Gastroesophageal sphincter (tissue), 3 donors: ENCODE data around the gene INTS7.

Experiments used
- EP300 ChIP-seq: sonication (generic); formaldehyde crosslinking; IDR thresholded peaks from one replicate; pipeline ENCODE4 v1.6.1; 2017; ENCODE audit warnings: antibody characterized with exemption, mild to moderate bottlenecking
- POLR2A ChIP-seq, 2 donors: fragments of 450-650 bp; IDR thresholded peaks; one replicate each; pipeline ENCODE4 v1.6.1; 2017; ENCODE audit warnings: antibody characterized with exemption in 2 of 2, mild to moderate bottlenecking in 2 of 2, moderate library complexity in 1 of 2
- TF ChIP-seq, protein P1 (sequence below), 4 experiments: fragments of 200-600 bp in 2 of 4; fragments of 450-650 bp in 2 of 4; sonication (generic) in 1 of 4; IDR thresholded peaks; one replicate each; pipeline ENCODE4 v1.5.1; 2017 to 2019; ENCODE audit warnings: antibody characterized with exemption in 4 of 4, mild to moderate bottlenecking in 2 of 4, moderate library complexity in 2 of 4

- TF ChIP-seq EP300: no peak
- TF ChIP-seq POLR2A (IDR thresholded peaks at IDR 0.05): no peak
- TF ChIP-seq, protein P1, sequence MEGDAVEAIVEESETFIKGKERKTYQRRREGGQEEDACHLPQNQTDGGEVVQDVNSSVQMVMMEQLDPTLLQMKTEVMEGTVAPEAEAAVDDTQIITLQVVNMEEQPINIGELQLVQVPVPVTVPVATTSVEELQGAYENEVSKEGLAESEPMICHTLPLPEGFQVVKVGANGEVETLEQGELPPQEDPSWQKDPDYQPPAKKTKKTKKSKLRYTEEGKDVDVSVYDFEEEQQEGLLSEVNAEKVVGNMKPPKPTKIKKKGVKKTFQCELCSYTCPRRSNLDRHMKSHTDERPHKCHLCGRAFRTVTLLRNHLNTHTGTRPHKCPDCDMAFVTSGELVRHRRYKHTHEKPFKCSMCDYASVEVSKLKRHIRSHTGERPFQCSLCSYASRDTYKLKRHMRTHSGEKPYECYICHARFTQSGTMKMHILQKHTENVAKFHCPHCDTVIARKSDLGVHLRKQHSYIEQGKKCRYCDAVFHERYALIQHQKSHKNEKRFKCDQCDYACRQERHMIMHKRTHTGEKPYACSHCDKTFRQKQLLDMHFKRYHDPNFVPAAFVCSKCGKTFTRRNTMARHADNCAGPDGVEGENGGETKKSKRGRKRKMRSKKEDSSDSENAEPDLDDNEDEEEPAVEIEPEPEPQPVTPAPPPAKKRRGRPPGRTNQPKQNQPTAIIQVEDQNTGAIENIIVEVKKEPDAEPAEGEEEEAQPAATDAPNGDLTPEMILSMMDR (IDR thresholded peaks at IDR 0.05): no peak
Observed at GRCh38 chr1:212077028-212077427, 41.7 kb upstream of the INTS7 start.
